SK-N-SH treated with all-trans-retinoic acid at 6 μM for 48 hours (cell line): ENCODE measurements around the gene CDIP1.

Experiments
- ARNTL ChIP-seq: fragments of 450-650 bp; formaldehyde crosslinking; IDR thresholded peaks from 2 replicates; pipeline ENCODE4 v1.5.0; 2020; ENCODE audit warnings: low read depth, mild to moderate bottlenecking, moderate library complexity, borderline replicate concordance
- CREB5 ChIP-seq: fragments of 250-450 bp; sonication (Bioruptor Pico); IDR thresholded peaks from 2 replicates; pipeline ENCODE4 v1.5.1; 2020; ENCODE audit warnings: low read depth, mild to moderate bottlenecking, moderate library complexity
- TOX ChIP-seq: fragments of 250-450 bp; sonication (Bioruptor Pico); IDR thresholded peaks from 2 replicates; pipeline ENCODE4 v1.8.0; 2021; ENCODE audit warnings: mild to moderate bottlenecking, moderate library complexity, borderline replicate concordance
- ZC3H10 ChIP-seq: fragments of 250-450 bp; sonication (Bioruptor Pico); IDR thresholded peaks from 2 replicates; pipeline ENCODE4 v1.5.1; 2021; ENCODE audit warnings: mild to moderate bottlenecking, moderate library complexity
- TF ChIP-seq, protein P1 (sequence below): fragments of 250-450 bp; sonication (Bioruptor Pico); IDR thresholded peaks from 2 replicates; pipeline ENCODE4 v1.5.0; 2020; ENCODE audit warnings: mild to moderate bottlenecking, moderate library complexity
- TF ChIP-seq, protein P2 (sequence below): fragments of 250-450 bp; sonication (Bioruptor Pico); IDR thresholded peaks from 2 replicates; pipeline ENCODE4 v1.8.0; 2020; ENCODE audit warnings: mild to moderate bottlenecking, moderate library complexity, borderline replicate concordance

GRCh38 chr16:4475880-4476788 is 62.4 kb downstream of the CDIP1 start, which contains the start of gene HMOX2:
- TF ChIP-seq TOX: no peak
- TF ChIP-seq ZC3H10: no peak
- TF ChIP-seq ARNTL (CRISPR knock-in tag): no peak
- no peak for TF ChIP-seq CREB5 (CRISPR knock-in tag)
- TF ChIP-seq, protein P1, sequence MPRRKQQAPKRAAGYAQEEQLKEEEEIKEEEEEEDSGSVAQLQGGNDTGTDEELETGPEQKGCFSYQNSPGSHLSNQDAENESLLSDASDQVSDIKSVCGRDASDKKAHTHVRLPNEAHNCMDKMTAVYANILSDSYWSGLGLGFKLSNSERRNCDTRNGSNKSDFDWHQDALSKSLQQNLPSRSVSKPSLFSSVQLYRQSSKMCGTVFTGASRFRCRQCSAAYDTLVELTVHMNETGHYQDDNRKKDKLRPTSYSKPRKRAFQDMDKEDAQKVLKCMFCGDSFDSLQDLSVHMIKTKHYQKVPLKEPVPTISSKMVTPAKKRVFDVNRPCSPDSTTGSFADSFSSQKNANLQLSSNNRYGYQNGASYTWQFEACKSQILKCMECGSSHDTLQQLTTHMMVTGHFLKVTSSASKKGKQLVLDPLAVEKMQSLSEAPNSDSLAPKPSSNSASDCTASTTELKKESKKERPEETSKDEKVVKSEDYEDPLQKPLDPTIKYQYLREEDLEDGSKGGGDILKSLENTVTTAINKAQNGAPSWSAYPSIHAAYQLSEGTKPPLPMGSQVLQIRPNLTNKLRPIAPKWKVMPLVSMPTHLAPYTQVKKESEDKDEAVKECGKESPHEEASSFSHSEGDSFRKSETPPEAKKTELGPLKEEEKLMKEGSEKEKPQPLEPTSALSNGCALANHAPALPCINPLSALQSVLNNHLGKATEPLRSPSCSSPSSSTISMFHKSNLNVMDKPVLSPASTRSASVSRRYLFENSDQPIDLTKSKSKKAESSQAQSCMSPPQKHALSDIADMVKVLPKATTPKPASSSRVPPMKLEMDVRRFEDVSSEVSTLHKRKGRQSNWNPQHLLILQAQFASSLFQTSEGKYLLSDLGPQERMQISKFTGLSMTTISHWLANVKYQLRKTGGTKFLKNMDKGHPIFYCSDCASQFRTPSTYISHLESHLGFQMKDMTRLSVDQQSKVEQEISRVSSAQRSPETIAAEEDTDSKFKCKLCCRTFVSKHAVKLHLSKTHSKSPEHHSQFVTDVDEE (CRISPR knock-in tag): no peak
- TF ChIP-seq, protein P2, sequence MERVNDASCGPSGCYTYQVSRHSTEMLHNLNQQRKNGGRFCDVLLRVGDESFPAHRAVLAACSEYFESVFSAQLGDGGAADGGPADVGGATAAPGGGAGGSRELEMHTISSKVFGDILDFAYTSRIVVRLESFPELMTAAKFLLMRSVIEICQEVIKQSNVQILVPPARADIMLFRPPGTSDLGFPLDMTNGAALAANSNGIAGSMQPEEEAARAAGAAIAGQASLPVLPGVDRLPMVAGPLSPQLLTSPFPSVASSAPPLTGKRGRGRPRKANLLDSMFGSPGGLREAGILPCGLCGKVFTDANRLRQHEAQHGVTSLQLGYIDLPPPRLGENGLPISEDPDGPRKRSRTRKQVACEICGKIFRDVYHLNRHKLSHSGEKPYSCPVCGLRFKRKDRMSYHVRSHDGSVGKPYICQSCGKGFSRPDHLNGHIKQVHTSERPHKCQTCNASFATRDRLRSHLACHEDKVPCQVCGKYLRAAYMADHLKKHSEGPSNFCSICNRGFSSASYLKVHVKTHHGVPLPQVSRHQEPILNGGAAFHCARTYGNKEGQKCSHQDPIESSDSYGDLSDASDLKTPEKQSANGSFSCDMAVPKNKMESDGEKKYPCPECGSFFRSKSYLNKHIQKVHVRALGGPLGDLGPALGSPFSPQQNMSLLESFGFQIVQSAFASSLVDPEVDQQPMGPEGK: no peak
